DND-41 (cell line): ENCODE measurements around the gene ELN.

Experiments used
- ATAC-seq: fragments of 200-7000 bp; cut with Tn5 transposase; 3 replicates; pipeline ENCODE4 v1.9.1; 2021; ENCODE audit warnings: low read depth; ENCODE audit not compliant: insufficient read depth
- DNase-seq: peaks from one replicate; pipeline ENCODE4 v3.0.0-alpha.2; 2020
- H2AFZ ChIP-seq: 2 replicates; pipeline ENCODE4 v1.6.0; 2012; ENCODE audit warnings: low read depth, low read length
- H3K27ac ChIP-seq: 2 replicates; pipeline ENCODE4 v1.5.1; 2012; ENCODE audit warnings: low read length, inconsistent platforms
- H3K27me3 ChIP-seq: fragments of 200-600 bp; sonication (generic); 2 replicates; pipeline ENCODE4 v1.6.0; 2012; ENCODE audit warnings: low read length, mild to moderate bottlenecking, inconsistent platforms; ENCODE audit not compliant: insufficient read depth, poor library complexity
- H3K36me3 ChIP-seq: 2 replicates; pipeline ENCODE4 v1.5.1; 2012; ENCODE audit warnings: low read length, inconsistent platforms; ENCODE audit not compliant: insufficient read depth
- H3K4me1 ChIP-seq: 2 replicates; pipeline ENCODE4 v1.5.1; 2012; ENCODE audit warnings: mild to moderate bottlenecking, low read length; ENCODE audit not compliant: insufficient read depth
- H3K4me2 ChIP-seq: 2 replicates; pipeline ENCODE4 v1.6.0; 2012; ENCODE audit warnings: mild to moderate bottlenecking, moderate library complexity, low read length, inconsistent platforms; ENCODE audit not compliant: insufficient read depth
- H3K4me3 ChIP-seq, 2 experiments: fragments of 200-600 bp in 1 of 2; shearing (Covaris generic) in 1 of 2; 2 replicates each; pipeline ENCODE4 v1.5.1; 2012 to 2016; ENCODE audit warnings: inconsistent platforms in 2 of 2, low read length in 2 of 2, mild to moderate bottlenecking in 2 of 2, low read depth in 1 of 2, moderate library complexity in 1 of 2
- H3K79me2 ChIP-seq: 2 replicates; pipeline ENCODE4 v1.6.0; 2012; ENCODE audit warnings: low read length, inconsistent platforms; ENCODE audit not compliant: insufficient read depth
- H3K9ac ChIP-seq: 2 replicates; pipeline ENCODE4 v1.6.0; 2012; ENCODE audit warnings: low read depth, mild to moderate bottlenecking, inconsistent platforms, low read length, moderate library complexity
- H3K9me3 ChIP-seq: 2 replicates; pipeline ENCODE4 v1.5.1; 2012; ENCODE audit warnings: low read length, moderate library complexity, mild to moderate bottlenecking, inconsistent platforms; ENCODE audit not compliant: insufficient read depth, severe bottlenecking
- H4K20me1 ChIP-seq: 2 replicates; pipeline ENCODE4 v1.6.0; 2012; ENCODE audit warnings: low read length; ENCODE audit not compliant: insufficient read depth
- CTCF ChIP-seq: IDR thresholded peaks from 2 replicates; pipeline ENCODE4 v1.5.1; 2012; ENCODE audit warnings: borderline replicate concordance, low read length, moderate library complexity, mild to moderate bottlenecking; ENCODE audit not compliant: poor library complexity, severe bottlenecking; ENCODE audit errors: extremely low read depth
- EZH2 ChIP-seq: IDR thresholded peaks from 3 replicates; pipeline ENCODE4 v1.6.1; 2012; ENCODE audit warnings: borderline replicate concordance, low read depth, mild to moderate bottlenecking, moderate library complexity, low read length, inconsistent platforms; ENCODE audit not compliant: severe bottlenecking

Gene ELN

DNA sequence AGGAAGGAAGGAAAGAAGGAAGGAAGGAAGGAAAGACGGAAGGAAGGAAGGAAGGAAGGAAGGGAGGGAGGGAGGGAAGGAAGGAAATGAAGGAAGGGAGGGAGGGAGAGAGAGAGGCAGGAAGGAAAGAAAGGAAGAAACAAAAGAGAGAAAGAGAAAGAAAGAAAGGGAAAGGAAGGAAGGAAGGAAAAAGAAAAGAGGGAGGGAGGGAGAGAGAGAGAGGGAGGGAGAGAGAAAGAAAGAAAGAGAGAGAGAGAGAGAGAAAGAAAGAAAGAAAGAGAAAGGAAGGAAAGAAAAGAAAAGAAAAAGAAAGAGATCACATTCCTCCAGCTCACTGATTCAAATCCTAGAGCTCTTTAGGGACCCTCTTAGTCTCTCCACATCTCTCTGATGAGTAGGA, 24.7 kb downstream of the ELN start:
- no peaks in the 10 kb centered on the region for H4K20me1 ChIP-seq

GRCh38 chr7:74053589-74054186, 25.7 kb downstream of the ELN start:
- no peaks in the 10 kb centered on the region for H3K36me3 ChIP-seq
- no peak overlapping the region for H2AFZ ChIP-seq
- no peak for TF ChIP-seq CTCF
- no peak for TF ChIP-seq EZH2
- no peak overlapping the region for H3K27ac ChIP-seq
- no peak overlapping the region for H3K4me2 ChIP-seq
- DNase-seq (no peak), ATAC-seq (no peak)
- no peak overlapping the region for H3K4me3 ChIP-seq
- no peaks in the 10 kb centered on the region for H3K9me3 ChIP-seq
- peaks cover 14% of the 10 kb centered on the region for H3K27me3 ChIP-seq
- no peaks in the 10 kb centered on the region for H3K79me2 ChIP-seq
- H3K4me1 ChIP-seq: no peaks in the 10 kb centered on the region
- no peaks in the 10 kb centered on the region for H4K20me1 ChIP-seq
- no peak overlapping the region for H3K9ac ChIP-seq

More for the DNA sequence above, 24.7 kb downstream of the ELN start:
- no peak overlapping the region for H2AFZ ChIP-seq
- H3K4me3 ChIP-seq: no peak overlapping the region
- DNase-seq: no peak
- no peaks in the 10 kb centered on the region for H3K36me3 ChIP-seq
- H3K79me2 ChIP-seq: no peaks in the 10 kb centered on the region
- no peak overlapping the region for H3K4me2 ChIP-seq
- ATAC-seq: no peak
- TF ChIP-seq EZH2: no peak
- no peaks in the 10 kb centered on the region for H3K9me3 ChIP-seq
- no peak overlapping the region for H3K9ac ChIP-seq
- H3K27ac ChIP-seq: no peak overlapping the region
- H3K27me3 ChIP-seq: peaks cover 11% of the 10 kb centered on the region
- H3K4me1 ChIP-seq: no peaks in the 10 kb centered on the region

GRCh38 chr7:74056096-74056915, 28.3 kb downstream of the ELN start:
- H3K79me2 ChIP-seq: no peaks in the 10 kb centered on the region
- no peak overlapping the region for H3K27ac ChIP-seq
- no peaks in the 10 kb centered on the region for H3K9me3 ChIP-seq
- ATAC-seq: no peak
- peaks cover 22% of the 10 kb centered on the region for H3K27me3 ChIP-seq
- no peak for TF ChIP-seq CTCF
- TF ChIP-seq EZH2: no peak
- H3K4me1 ChIP-seq: no peaks in the 10 kb centered on the region
- no peak overlapping the region for H3K4me2 ChIP-seq
- no peak overlapping the region for H2AFZ ChIP-seq
- DNase-seq: no peak
- H4K20me1 ChIP-seq: no peaks in the 10 kb centered on the region
- H3K36me3 ChIP-seq: no peaks in the 10 kb centered on the region
- H3K4me3 ChIP-seq: no peak overlapping the region
- no peak overlapping the region for H3K9ac ChIP-seq

DNA sequence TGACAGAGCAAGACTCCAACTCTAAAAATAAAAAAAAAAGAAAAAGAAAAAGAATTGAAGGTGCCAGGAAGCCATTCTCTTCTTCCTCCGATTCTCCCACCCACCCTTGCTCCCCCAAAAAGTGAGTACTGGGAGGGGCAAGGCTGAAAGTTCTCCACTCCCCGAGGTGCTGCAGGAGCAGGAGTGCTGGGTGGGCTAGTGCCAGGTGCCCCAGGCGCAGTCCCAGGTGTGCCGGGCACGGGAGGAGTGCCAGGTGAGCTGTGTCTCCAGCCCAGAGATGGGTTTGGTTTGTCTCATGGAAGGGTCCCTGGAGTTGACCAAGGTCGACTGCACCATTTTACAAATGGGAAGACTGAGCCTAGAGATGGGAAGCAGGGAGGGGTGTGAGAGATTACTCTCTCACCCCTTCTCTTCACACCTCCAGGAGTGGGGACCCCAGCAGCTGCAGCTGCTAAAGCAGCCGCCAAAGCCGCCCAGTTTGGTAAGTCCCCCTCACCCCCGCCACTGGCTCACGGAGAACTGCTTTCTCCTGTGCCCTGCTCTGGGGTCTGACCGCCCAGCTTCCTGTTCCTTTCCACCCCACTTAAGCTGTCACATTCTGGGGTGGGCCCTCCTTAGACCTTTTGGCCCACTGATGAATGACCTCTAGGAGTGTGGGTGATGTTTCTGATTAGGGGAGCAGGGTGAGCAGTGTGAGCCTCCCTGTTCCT, 29.4 kb downstream of the ELN start:
- no peak for DNase-seq
- no peaks in the 10 kb centered on the region for H3K9me3 ChIP-seq
- ATAC-seq: no peak

More for the DNA sequence above, 29.4 kb downstream of the ELN start:
- no peak overlapping the region for H2AFZ ChIP-seq
- no peaks in the 10 kb centered on the region for H3K79me2 ChIP-seq
- H3K9ac ChIP-seq: no peak overlapping the region
- no peak overlapping the region for H3K27ac ChIP-seq
- no peak for TF ChIP-seq CTCF
- no peak for TF ChIP-seq EZH2
- peaks cover 22% of the 10 kb centered on the region for H3K27me3 ChIP-seq
- H3K4me3 ChIP-seq: no peak overlapping the region
- H3K4me2 ChIP-seq: no peak overlapping the region
- H4K20me1 ChIP-seq: no peaks in the 10 kb centered on the region
- no peaks in the 10 kb centered on the region for H3K4me1 ChIP-seq
- H3K36me3 ChIP-seq: no peaks in the 10 kb centered on the region
